Measurements from ENCODE around the gene USP6.

Gene USP6

DNA sequence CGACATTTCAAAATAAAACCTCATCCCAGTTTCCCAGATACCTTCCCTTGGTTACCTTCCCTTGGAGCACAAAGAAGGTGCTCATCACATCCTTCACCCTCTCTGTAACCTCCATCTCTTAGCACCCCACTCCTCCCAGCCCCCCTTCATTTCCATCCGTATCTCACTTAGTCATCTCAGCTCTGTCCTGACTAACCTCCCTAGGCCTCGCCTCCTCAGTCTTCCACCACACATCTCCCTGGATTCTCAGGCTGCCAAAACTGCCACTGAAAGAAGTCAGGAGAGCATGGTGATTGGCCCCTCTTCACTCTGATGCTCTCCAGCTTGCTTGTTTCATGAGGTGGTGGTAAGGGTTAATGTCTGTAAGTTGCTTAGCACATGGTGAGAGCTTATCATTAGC lies 35.2 kb upstream of the USP6 start (continued):
- TF ChIP-seq, protein P1, sequence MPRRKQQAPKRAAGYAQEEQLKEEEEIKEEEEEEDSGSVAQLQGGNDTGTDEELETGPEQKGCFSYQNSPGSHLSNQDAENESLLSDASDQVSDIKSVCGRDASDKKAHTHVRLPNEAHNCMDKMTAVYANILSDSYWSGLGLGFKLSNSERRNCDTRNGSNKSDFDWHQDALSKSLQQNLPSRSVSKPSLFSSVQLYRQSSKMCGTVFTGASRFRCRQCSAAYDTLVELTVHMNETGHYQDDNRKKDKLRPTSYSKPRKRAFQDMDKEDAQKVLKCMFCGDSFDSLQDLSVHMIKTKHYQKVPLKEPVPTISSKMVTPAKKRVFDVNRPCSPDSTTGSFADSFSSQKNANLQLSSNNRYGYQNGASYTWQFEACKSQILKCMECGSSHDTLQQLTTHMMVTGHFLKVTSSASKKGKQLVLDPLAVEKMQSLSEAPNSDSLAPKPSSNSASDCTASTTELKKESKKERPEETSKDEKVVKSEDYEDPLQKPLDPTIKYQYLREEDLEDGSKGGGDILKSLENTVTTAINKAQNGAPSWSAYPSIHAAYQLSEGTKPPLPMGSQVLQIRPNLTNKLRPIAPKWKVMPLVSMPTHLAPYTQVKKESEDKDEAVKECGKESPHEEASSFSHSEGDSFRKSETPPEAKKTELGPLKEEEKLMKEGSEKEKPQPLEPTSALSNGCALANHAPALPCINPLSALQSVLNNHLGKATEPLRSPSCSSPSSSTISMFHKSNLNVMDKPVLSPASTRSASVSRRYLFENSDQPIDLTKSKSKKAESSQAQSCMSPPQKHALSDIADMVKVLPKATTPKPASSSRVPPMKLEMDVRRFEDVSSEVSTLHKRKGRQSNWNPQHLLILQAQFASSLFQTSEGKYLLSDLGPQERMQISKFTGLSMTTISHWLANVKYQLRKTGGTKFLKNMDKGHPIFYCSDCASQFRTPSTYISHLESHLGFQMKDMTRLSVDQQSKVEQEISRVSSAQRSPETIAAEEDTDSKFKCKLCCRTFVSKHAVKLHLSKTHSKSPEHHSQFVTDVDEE (CRISPR knock-in tag; IDR thresholded peaks at IDR 0.05), result no peak
- no peak for TF ChIP-seq OSR1 (CRISPR knock-in tag; IDR thresholded peaks at IDR 0.05)
- no peak for TF ChIP-seq ARNTL (CRISPR knock-in tag; IDR thresholded peaks at IDR 0.05; ENCODE audit: borderline replicate concordance, low read depth)
- no peak for TF ChIP-seq TCF4 (CRISPR knock-in tag; IDR thresholded peaks at IDR 0.05; ENCODE audit: borderline replicate concordance)
- TF ChIP-seq ZNF70 (CRISPR knock-in tag; IDR thresholded peaks at IDR 0.05), result no peak
- TF ChIP-seq ZFP3 (CRISPR knock-in tag; IDR thresholded peaks at IDR 0.05), result no peak
- no peak for TF ChIP-seq ZNF565 (CRISPR knock-in tag; conservative IDR thresholded peaks at IDR 0.05; ENCODE audit: low read depth)
- TF ChIP-seq SNAI2 (CRISPR knock-in tag; IDR thresholded peaks at IDR 0.05), result no peak

DNA sequence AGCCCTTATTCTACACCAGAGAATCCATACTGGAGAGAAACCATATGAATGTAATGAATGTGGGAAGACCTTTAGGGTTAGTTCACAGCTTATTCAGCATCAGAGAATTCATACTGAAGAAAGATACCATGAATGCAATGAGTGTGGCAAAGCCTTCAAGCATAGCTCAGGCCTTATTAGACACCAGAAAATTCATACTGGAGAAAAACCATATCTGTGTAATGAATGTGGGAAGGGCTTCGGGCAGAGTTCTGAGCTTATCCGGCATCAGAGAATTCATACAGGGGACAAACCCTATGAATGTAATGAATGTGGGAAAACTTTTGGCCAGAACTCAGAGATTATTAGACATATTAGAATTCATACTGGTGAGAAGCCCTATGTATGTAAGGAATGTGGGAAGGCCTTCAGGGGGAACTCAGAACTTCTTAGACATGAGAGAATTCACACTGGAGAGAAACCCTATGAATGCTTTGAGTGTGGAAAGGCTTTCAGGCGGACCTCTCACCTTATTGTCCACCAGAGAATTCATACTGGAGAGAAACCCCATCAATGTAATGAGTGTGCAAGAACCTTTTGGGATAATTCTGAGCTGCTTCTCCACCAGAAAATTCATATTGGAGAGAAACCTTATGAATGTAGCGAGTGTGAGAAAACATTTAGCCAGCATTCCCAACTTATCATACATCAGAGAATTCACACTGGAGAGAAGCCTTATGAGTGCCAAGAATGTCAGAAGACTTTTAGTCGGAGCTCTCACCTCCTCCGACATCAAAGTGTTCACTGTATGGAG lies 23.4 kb upstream of the USP6 start:
- no peak for TF ChIP-seq ZNF70 (CRISPR knock-in tag; IDR thresholded peaks at IDR 0.05)
- TF ChIP-seq ESRRG (CRISPR knock-in tag; IDR thresholded peaks at IDR 0.05), result no peak
- no peak for TF ChIP-seq ZC3H10 (CRISPR knock-in tag; IDR thresholded peaks at IDR 0.05)
- TF ChIP-seq TOX (CRISPR knock-in tag; IDR thresholded peaks at IDR 0.05; ENCODE audit: borderline replicate concordance), result no peak
- no peak for TF ChIP-seq ZNF8 (CRISPR knock-in tag; IDR thresholded peaks at IDR 0.05)
- no peak for TF ChIP-seq GLIS3 (CRISPR knock-in tag; IDR thresholded peaks at IDR 0.05)
- TF ChIP-seq, protein P2, sequence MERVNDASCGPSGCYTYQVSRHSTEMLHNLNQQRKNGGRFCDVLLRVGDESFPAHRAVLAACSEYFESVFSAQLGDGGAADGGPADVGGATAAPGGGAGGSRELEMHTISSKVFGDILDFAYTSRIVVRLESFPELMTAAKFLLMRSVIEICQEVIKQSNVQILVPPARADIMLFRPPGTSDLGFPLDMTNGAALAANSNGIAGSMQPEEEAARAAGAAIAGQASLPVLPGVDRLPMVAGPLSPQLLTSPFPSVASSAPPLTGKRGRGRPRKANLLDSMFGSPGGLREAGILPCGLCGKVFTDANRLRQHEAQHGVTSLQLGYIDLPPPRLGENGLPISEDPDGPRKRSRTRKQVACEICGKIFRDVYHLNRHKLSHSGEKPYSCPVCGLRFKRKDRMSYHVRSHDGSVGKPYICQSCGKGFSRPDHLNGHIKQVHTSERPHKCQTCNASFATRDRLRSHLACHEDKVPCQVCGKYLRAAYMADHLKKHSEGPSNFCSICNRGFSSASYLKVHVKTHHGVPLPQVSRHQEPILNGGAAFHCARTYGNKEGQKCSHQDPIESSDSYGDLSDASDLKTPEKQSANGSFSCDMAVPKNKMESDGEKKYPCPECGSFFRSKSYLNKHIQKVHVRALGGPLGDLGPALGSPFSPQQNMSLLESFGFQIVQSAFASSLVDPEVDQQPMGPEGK (CRISPR knock-in tag; IDR thresholded peaks at IDR 0.05; ENCODE audit: borderline replicate concordance), result no peak
- TF ChIP-seq, protein P3, sequence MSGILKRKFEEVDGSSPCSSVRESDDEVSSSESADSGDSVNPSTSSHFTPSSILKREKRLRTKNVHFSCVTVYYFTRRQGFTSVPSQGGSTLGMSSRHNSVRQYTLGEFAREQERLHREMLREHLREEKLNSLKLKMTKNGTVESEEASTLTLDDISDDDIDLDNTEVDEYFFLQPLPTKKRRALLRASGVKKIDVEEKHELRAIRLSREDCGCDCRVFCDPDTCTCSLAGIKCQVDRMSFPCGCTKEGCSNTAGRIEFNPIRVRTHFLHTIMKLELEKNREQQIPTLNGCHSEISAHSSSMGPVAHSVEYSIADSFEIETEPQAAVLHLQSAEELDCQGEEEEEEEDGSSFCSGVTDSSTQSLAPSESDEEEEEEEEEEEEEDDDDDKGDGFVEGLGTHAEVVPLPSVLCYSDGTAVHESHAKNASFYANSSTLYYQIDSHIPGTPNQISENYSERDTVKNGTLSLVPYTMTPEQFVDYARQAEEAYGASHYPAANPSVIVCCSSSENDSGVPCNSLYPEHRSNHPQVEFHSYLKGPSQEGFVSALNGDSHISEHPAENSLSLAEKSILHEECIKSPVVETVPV (CRISPR knock-in tag; IDR thresholded peaks at IDR 0.05), result no peak
- TF ChIP-seq OSR1 (CRISPR knock-in tag; IDR thresholded peaks at IDR 0.05), result no peak
- no peak for TF ChIP-seq BACH2 (CRISPR knock-in tag; IDR thresholded peaks at IDR 0.05; ENCODE audit: borderline replicate concordance)
- TF ChIP-seq, protein P4, sequence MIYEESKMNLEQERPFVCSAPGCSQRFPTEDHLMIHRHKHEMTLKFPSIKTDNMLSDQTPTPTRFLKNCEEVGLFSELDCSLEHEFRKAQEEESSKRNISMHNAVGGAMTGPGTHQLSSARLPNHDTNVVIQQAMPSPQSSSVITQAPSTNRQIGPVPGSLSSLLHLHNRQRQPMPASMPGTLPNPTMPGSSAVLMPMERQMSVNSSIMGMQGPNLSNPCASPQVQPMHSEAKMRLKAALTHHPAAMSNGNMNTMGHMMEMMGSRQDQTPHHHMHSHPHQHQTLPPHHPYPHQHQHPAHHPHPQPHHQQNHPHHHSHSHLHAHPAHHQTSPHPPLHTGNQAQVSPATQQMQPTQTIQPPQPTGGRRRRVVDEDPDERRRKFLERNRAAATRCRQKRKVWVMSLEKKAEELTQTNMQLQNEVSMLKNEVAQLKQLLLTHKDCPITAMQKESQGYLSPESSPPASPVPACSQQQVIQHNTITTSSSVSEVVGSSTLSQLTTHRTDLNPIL (CRISPR knock-in tag; IDR thresholded peaks at IDR 0.05; ENCODE audit: low read depth), result no peak
- no peak for TF ChIP-seq RARB (CRISPR knock-in tag; IDR thresholded peaks at IDR 0.05)
- no peak for TF ChIP-seq SNAI2 (CRISPR knock-in tag; IDR thresholded peaks at IDR 0.05)
- TF ChIP-seq PPARA (CRISPR knock-in tag; IDR thresholded peaks at IDR 0.05; ENCODE audit: borderline replicate concordance), result no peak
- no peak for TF ChIP-seq CSDC2 (CRISPR knock-in tag; IDR thresholded peaks at IDR 0.05)
- ATAC-seq, result no peak

DNA sequence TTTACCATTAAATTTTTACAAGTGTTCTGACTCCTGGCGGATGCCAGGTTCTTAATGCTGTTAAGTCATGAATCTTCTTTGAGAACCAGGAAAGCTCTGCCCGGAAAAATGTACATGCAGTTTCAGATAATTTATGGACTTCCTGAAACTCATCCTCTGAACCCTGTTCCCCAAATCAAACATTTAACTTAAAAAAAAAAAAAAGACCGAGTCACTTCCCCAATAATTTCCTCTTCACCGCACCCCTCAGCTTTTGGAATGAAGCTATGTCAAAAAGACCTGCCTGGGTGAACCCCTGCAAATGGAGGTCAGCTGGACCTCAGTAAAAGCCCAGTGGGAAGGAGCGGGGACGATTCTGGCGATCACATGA lies 19.1 kb upstream of the USP6 start:
- ATAC-seq, result no peak
- TF ChIP-seq ZNF70 (CRISPR knock-in tag; IDR thresholded peaks at IDR 0.05) (no peak), OSR1 (CRISPR knock-in tag; IDR thresholded peaks at IDR 0.05) (no peak), TCF4 (CRISPR knock-in tag; IDR thresholded peaks at IDR 0.05; ENCODE audit: borderline replicate concordance) (no peak), TOX (CRISPR knock-in tag; IDR thresholded peaks at IDR 0.05; ENCODE audit: borderline replicate concordance) (no peak), BACH2 (CRISPR knock-in tag; IDR thresholded peaks at IDR 0.05; ENCODE audit: borderline replicate concordance) (no peak), ARNTL (CRISPR knock-in tag; IDR thresholded peaks at IDR 0.05; ENCODE audit: borderline replicate concordance, low read depth) (no peak), ISL1 (CRISPR knock-in tag; IDR thresholded peaks at IDR 0.05) (no peak), GLIS3 (CRISPR knock-in tag; IDR thresholded peaks at IDR 0.05) (no peak)
- TF ChIP-seq, protein P2 (CRISPR knock-in tag; IDR thresholded peaks at IDR 0.05; ENCODE audit: borderline replicate concordance), result no peak
- TF ChIP-seq, protein P1 (CRISPR knock-in tag; IDR thresholded peaks at IDR 0.05), result no peak

Measured in SK-N-SH treated with all-trans-retinoic acid at 6 μM for 48 hours (cell line).